GM12878 (cell line): ENCODE measurements around the gene FCER2. TPM values are rescaled to one million over a fixed set of nuclear protein-coding genes. Genes with fewer than 3 reads are reported as not detected.

Experiments
- ATAC-seq: fragments of 200-7000 bp; cut with Tn5 transposase; 3 replicates; pipeline ENCODE4 v1.9.1; 2020; ENCODE audit warnings: mild to moderate bottlenecking, moderate library complexity
- BruUV-seq: library from RNA; stranded (reverse); fragments of 400-500 nt; replicated peaks from 2 replicates; lab custom pipeline; 2021; lab: Mats Ljungman, UMichigan
- CTCF ChIA-PET: fragments of 300-600 bp; sonication (Branson Sonifier 250); formaldehyde crosslinking; extraction: SDS; loops from one replicate; lab custom pipeline; 2021; ENCODE audit warnings: inconsistent platforms; lab: Yijun Ruan, JAX
- POLR2A ChIA-PET: fragments of 350-600 bp; formaldehyde crosslinking; extraction: SDS; loops from one replicate; lab custom pipeline; 2021; ENCODE audit warnings: inconsistent platforms; lab: Charles Lee
- RAD21 ChIA-PET: fragments of 300-600 bp; sonication (Branson Sonifier 250); formaldehyde crosslinking; loops from one replicate; lab custom pipeline; 2023; ENCODE audit warnings: antibody characterized with exemption; ENCODE audit not compliant: unreplicated experiment; lab: Charles Lee
- SMC1A ChIA-PET: fragments of 300-600 bp; sonication (Branson Sonifier 250); formaldehyde crosslinking; loops from one replicate; lab custom pipeline; 2023; ENCODE audit not compliant: unreplicated experiment, uncharacterized antibody; lab: Charles Lee
- DNase-seq: peaks from one replicate; pipeline ENCODE4 v3.0.0-alpha.2; 2011; ENCODE audit warnings: low read depth, low spot score
- FAIRE-seq: peaks from 3 replicates; lab custom pipeline; 2011; peaks lifted over from hg19 to GRCh38; lab: Jason Lieb, UNC
- H2AFZ ChIP-seq: 2 replicates; pipeline ENCODE4 v1.6.0; 2011; ENCODE audit warnings: low read depth, low read length, control low read depth; ENCODE audit not compliant: control insufficient read depth
- H3K27ac ChIP-seq: 2 replicates; pipeline ENCODE4 v1.5.1; 2011; ENCODE audit warnings: control low read depth; ENCODE audit not compliant: control insufficient read depth, insufficient read depth
- H3K27me3 ChIP-seq, 2 experiments: replicated peaks in 1 of 2; 2 replicates each; pipeline versions ENCODE4 v1.6.0 to v1.6.1; 2011; ENCODE audit warnings: low read length in 1 of 2; ENCODE audit not compliant: control insufficient read depth in 2 of 2, insufficient read depth in 2 of 2
- H3K36me3 ChIP-seq, 2 experiments: 2 replicates each; pipeline ENCODE4 v1.5.1; 2011; ENCODE audit warnings: low read length in 1 of 2; ENCODE audit not compliant: control insufficient read depth in 2 of 2, insufficient read depth in 2 of 2
- H3K4me1 ChIP-seq: 2 replicates; pipeline ENCODE4 v1.6.1; 2011; ENCODE audit warnings: mild to moderate bottlenecking, low read length, moderate library complexity, mixed read lengths; ENCODE audit not compliant: control insufficient read depth, insufficient read depth
- H3K4me2 ChIP-seq: 2 replicates; pipeline ENCODE4 v1.6.0; 2011; ENCODE audit warnings: control low read depth; ENCODE audit not compliant: control insufficient read depth, insufficient read depth
- H3K4me3 ChIP-seq: fragments of 200-600 bp; sonication (generic); 2 replicates; pipeline ENCODE4 v1.5.1; 2016
- H3K79me2 ChIP-seq: 2 replicates; pipeline ENCODE4 v1.6.0; 2011; ENCODE audit warnings: low read length; ENCODE audit not compliant: control insufficient read depth, insufficient read depth
- H3K9ac ChIP-seq: 2 replicates; pipeline ENCODE4 v1.8.0; 2011; ENCODE audit warnings: low read length, control low read depth, mixed read lengths; ENCODE audit not compliant: control insufficient read depth, insufficient read depth
- H3K9me3 ChIP-seq: replicated peaks from 3 replicates; pipeline ENCODE4 v1.5.1; 2011; ENCODE audit warnings: mild to moderate bottlenecking, low read length; ENCODE audit not compliant: control insufficient read depth, insufficient read depth
- H4K20me1 ChIP-seq: 2 replicates; pipeline ENCODE4 v1.6.0; 2011; ENCODE audit not compliant: control insufficient read depth, insufficient read depth
- CREB1 ChIP-seq: IDR thresholded peaks from 2 replicates; pipeline ENCODE4 v1.6.1; 2012; ENCODE audit warnings: low read depth, mild to moderate bottlenecking, inconsistent platforms
- JUND ChIP-seq: IDR thresholded peaks from 2 replicates; pipeline ENCODE4 v1.6.1; 2012; ENCODE audit warnings: low read depth, mild to moderate bottlenecking, low read length, improper control_type of control experiment, moderate library complexity
- MEF2B ChIP-seq: fragments of 450-650 bp; IDR thresholded peaks from 2 replicates; pipeline ENCODE4 v1.6.1; 2018; ENCODE audit warnings: mild to moderate bottlenecking, moderate library complexity; ENCODE audit not compliant: partially characterized antibody, poor library complexity, severe bottlenecking
- MTA3 ChIP-seq: IDR thresholded peaks from 2 replicates; pipeline ENCODE4 v1.6.1; 2012; ENCODE audit warnings: low read length, inconsistent platforms, borderline replicate concordance
- NR2F1 ChIP-seq: fragments of 450-650 bp; conservative IDR thresholded peaks from 2 replicates; pipeline ENCODE4 v1.6.1; 2017; ENCODE audit warnings: mild to moderate bottlenecking
- PAX8 ChIP-seq: fragments of 450-650 bp; IDR thresholded peaks from 2 replicates; pipeline ENCODE4 v1.6.1; 2017; ENCODE audit warnings: mild to moderate bottlenecking, moderate library complexity
- PKNOX1 ChIP-seq: fragments of 450-650 bp; IDR thresholded peaks from 2 replicates; pipeline ENCODE4 v1.6.1; 2016; ENCODE audit warnings: mild to moderate bottlenecking
- POLR2AphosphoS5 ChIP-seq: IDR thresholded peaks from 2 replicates; pipeline ENCODE4 v1.6.1; 2011; ENCODE audit warnings: mild to moderate bottlenecking, low read length, inconsistent platforms
- RCOR1 ChIP-seq: conservative IDR thresholded peaks from 2 replicates; pipeline ENCODE4 v1.6.1; 2012; ENCODE audit warnings: low read depth, low read length, improper control_type of control experiment
- SPI1 ChIP-seq: IDR thresholded peaks from 2 replicates; pipeline ENCODE4 v1.6.1; 2011; ENCODE audit warnings: low read depth, mild to moderate bottlenecking, low read length, moderate library complexity, borderline replicate concordance; ENCODE audit not compliant: insufficient read depth
- SUPT20H ChIP-seq: IDR thresholded peaks from 2 replicates; pipeline ENCODE4 v1.6.1; 2011; ENCODE audit warnings: low read depth, mild to moderate bottlenecking, low read length, moderate library complexity, borderline replicate concordance; ENCODE audit not compliant: control insufficient read depth
- TAF1 ChIP-seq: IDR thresholded peaks from 2 replicates; pipeline ENCODE4 v1.6.1; 2011; ENCODE audit warnings: mild to moderate bottlenecking, low read depth, low read length, borderline replicate concordance
- TCF3 ChIP-seq: IDR thresholded peaks from 2 replicates; pipeline ENCODE4 v1.6.1; 2012; ENCODE audit warnings: low read depth, mild to moderate bottlenecking, low read length, borderline replicate concordance; ENCODE audit not compliant: insufficient read depth
- TCF7 ChIP-seq: IDR thresholded peaks from 2 replicates; pipeline ENCODE4 v1.6.1; 2014; ENCODE audit warnings: antibody characterized with exemption, borderline replicate concordance
- ZSCAN29 ChIP-seq: fragments of 450-650 bp; IDR thresholded peaks from 2 replicates; pipeline ENCODE4 v1.6.1; 2017; ENCODE audit warnings: mild to moderate bottlenecking, moderate library complexity
- WGBS: methylation state at CpG from one replicate; pipeline ENCODE4 v1.1.6; 2016; ENCODE audit warnings: low lambda C conversion rate; ENCODE audit not compliant: insufficient replicate concordance, insufficient coverage; ENCODE audit errors: missing lambda C conversion rate; 5-methylcytosine and 5-hydroxymethylcytosine counted together
- in situ Hi-C: fragments of 300-500 bp; cut with MboI; formaldehyde crosslinking; loops from 9 replicates; pipeline ENCODE4 v1.14.3; 2018; ENCODE audit warnings: mixed read lengths
- intact Hi-C: fragments of 100-400 bp; cut with micrococcal nuclease; formaldehyde crosslinking; loops from one replicate; pipeline ENCODE4 v1.14.2; 2022; ENCODE audit not compliant: unreplicated experiment
- polyA plus RNA-seq, 11 experiments: library from polyadenylated mRNA; depleted of rRNA in 4 of 11; unstranded in 6 of 11; stranded (reverse) in 5 of 11; fragments of >200 nt; fragmentation: Nextera tagmentation in 4 of 11; fragmentation: Illumina TruSeq in 1 of 11; extraction: Ambion mirVana in 4 of 11; extraction: Trizol in 1 of 11; gene quantifications; 1 replicate in 1 of 11; 2 replicates in 10 of 11; pipeline versions ENCODE4 v1.2.1 to v1.2.3, GENCODE V29; 2011 to 2016; ENCODE audit warnings: inconsistent platforms in 2 of 11, missing spikeins in 2 of 11, low read depth in 1 of 11
- total RNA-seq, 4 experiments: library from RNA; depleted of rRNA in 3 of 4; stranded (reverse); fragments of >200 nt in 3 of 4; fragmentation: Illumina TruSeq in 1 of 4; extraction: Trizol in 1 of 4; gene quantifications; 2 replicates each; pipeline versions ENCODE4 v1.2.1 to v1.2.3, GENCODE V29; 2013 to 2021

FCER2 gene
- total and polyA plus RNA-seq, 10 of the 15 experiments (the other 5 are each of a cell fraction or from before 2014, with no cell fraction given) = 44.0 to 424 (median 241) TPM

GRCh38 chr19:7661744-7662538 is 40.0 kb downstream of the FCER2 start:
- no peak overlapping the region for H2AFZ ChIP-seq
- H3K9ac ChIP-seq = no peak overlapping the region
- no TSS peak for BruUV-seq
- 46% methylated on average over 8 of the region's 8 CpGs for WGBS
- no peaks in the 10 kb centered on the region for H3K27me3 ChIP-seq
- ATAC-seq = no peak
- H3K9me3 ChIP-seq = no peaks in the 10 kb centered on the region
- TF ChIP-seq MEF2B (no peak), SPI1 (peak; percentile 44; the same call in 1 of the 2 replicates), NR2F1 (no peak)
- TF ChIP-seq, all 136 proteins: peak for 1
- no peak for FAIRE-seq
- CTCF ChIA-PET = no interaction called here
- no peaks in the 10 kb centered on the region for H3K79me2 ChIP-seq
- intact Hi-C loops = no loop called here
- H3K4me1 ChIP-seq = peaks cover 17% of the 10 kb centered on the region
- H4K20me1 ChIP-seq = no peaks in the 10 kb centered on the region
- no peak overlapping the region for H3K4me2 ChIP-seq
- in situ Hi-C loops = no loop called here
- H3K36me3 ChIP-seq = no peaks in the 10 kb centered on the region
- DNase-seq = no peak
- SMC1A ChIA-PET = no interaction called here
- RAD21 ChIA-PET = interaction anchor here (0.8 kb wide), 1 partner anchor 17 kb away, joined by 4 read pairs; no protein-coding TSS in a partner anchor
- POLR2A ChIA-PET = interaction anchor here (1.6 kb wide), 1 partner anchor 24 kb away, joined by 6 read pairs; no protein-coding TSS in a partner anchor
- H3K27ac ChIP-seq = no peak overlapping the region
- H3K4me3 ChIP-seq = no peak overlapping the region

GRCh38 chr19:7658219-7658686 is 43.7 kb downstream of the FCER2 start:
- Histone ChIP-seq H3K4me1 (peaks cover 17% of the 10 kb centered on the region), H3K4me2 (peak overlapping the region; percentile 70), H4K20me1 (no peaks in the 10 kb centered on the region), H3K79me2 (no peaks in the 10 kb centered on the region), H2AFZ (peak overlapping the region; percentile 94), H3K27ac (peak overlapping the region; percentile 78), H3K36me3 (no peaks in the 10 kb centered on the region), H3K4me3 (peak overlapping the region; percentile 76), H3K9ac (peak overlapping the region; percentile 74), H3K27me3 (no peaks in the 10 kb centered on the region), H3K9me3 (no peaks in the 10 kb centered on the region)
- DNase-seq = peak; percentile 79
- whole genome bisulfite sequencing = under 1% methylated on average over 9 of the region's 9 CpGs
- ChIA-PET RAD21 (interaction anchor here (0.9 to 1.2 kb wide), 2 partner anchors 90 to 141 kb away, joined by 3 to 5 read pairs; no protein-coding TSS in a partner anchor), SMC1A (interaction anchor here (0.6 to 1.1 kb wide), 4 partner anchors 11 to 141 kb away, joined by 3 to 4 read pairs (median 3); no protein-coding TSS in a partner anchor), POLR2A (interaction anchor here (0.7 to 1.3 kb wide), 2 partner anchors 16 to 21 kb away, joined by 3 read pairs; no protein-coding TSS in a partner anchor), CTCF (interaction anchor here (0.6 to 1.6 kb wide), 4 partner anchors 20 to 93 kb away, joined by 3 to 7 read pairs (median 4); partner anchors contain the start of gene TRAPPC5)
- FAIRE-seq = peak; percentile 99
- peak; percentile 100 for ATAC-seq
- BruUV-seq = no TSS peak
- intact Hi-C loops (no loop called here), in situ Hi-C loops (no loop called here)
- TF ChIP-seq PKNOX1 = peak; percentile 98
- TF ChIP-seq TCF7 = no peak
- TF ChIP-seq RCOR1 = no peak
- TF ChIP-seq TCF3 = 0 out of 2 replicates have a peak, but pooled peaks have one; percentile 70
- no peak for TF ChIP-seq ZSCAN29
- 0 out of 2 replicates have a peak, but pooled peaks have one; percentile 26 for TF ChIP-seq TAF1
- no peak for TF ChIP-seq PAX8
- no peak for TF ChIP-seq JUND
- peak; percentile 68 for TF ChIP-seq CREB1
- peak; percentile 44; the same call in 1 of the 2 replicates for TF ChIP-seq POLR2AphosphoS5
- no peak for TF ChIP-seq SUPT20H
- no peak for TF ChIP-seq MTA3
